H1 (cell line): ENCODE results near the gene TMEM185A.

Experiments
- GABPA ChIP-seq: IDR thresholded peaks from 2 replicates; pipeline ENCODE4 v1.6.1; 2011; ENCODE audit warnings: mild to moderate bottlenecking, low read length, moderate library complexity, borderline replicate concordance; ENCODE audit not compliant: insufficient read depth
- NRF1 ChIP-seq: IDR thresholded peaks from 2 replicates; pipeline ENCODE4 v1.6.1; 2011; ENCODE audit warnings: mild to moderate bottlenecking, low read depth, low read length, improper control_type of control experiment
- POLR2A ChIP-seq, 2 experiments: IDR thresholded peaks; 1 replicate in 1 of 2; 2 replicates in 1 of 2; pipeline ENCODE4 v1.6.1; 2011; ENCODE audit warnings: low read depth in 2 of 2, low read length in 2 of 2, mild to moderate bottlenecking in 2 of 2; ENCODE audit errors: control extremely low read depth in 1 of 2
- SP1 ChIP-seq: IDR thresholded peaks from 2 replicates; pipeline ENCODE4 v1.6.1; 2011; ENCODE audit warnings: low read depth, low read length
- SP4 ChIP-seq: IDR thresholded peaks from 2 replicates; pipeline ENCODE4 v1.6.1; 2012; ENCODE audit warnings: low read length, inconsistent platforms
- YY1 ChIP-seq: IDR thresholded peaks from 2 replicates; pipeline ENCODE4 v1.6.1; 2011; ENCODE audit warnings: low read depth, mild to moderate bottlenecking, low read length
- ZNF274 ChIP-seq: IDR thresholded peaks from 2 replicates; pipeline ENCODE4 v1.7.0; 2012; ENCODE audit warnings: low read length, borderline replicate concordance; ENCODE audit errors: extremely low read depth
- TF ChIP-seq, protein P1 (sequence below), 3 experiments: IDR thresholded peaks; 1 replicate in 2 of 3; 2 replicates in 1 of 3; pipeline versions ENCODE4 v1.5.1 to v1.6.1; 2011; ENCODE audit warnings: low read length in 3 of 3, mild to moderate bottlenecking in 3 of 3, inconsistent platforms in 2 of 3, low read depth in 1 of 3, moderate library complexity in 1 of 3; ENCODE audit not compliant: insufficient read depth in 1 of 3; ENCODE audit errors: control extremely low read depth in 1 of 3

DNA sequence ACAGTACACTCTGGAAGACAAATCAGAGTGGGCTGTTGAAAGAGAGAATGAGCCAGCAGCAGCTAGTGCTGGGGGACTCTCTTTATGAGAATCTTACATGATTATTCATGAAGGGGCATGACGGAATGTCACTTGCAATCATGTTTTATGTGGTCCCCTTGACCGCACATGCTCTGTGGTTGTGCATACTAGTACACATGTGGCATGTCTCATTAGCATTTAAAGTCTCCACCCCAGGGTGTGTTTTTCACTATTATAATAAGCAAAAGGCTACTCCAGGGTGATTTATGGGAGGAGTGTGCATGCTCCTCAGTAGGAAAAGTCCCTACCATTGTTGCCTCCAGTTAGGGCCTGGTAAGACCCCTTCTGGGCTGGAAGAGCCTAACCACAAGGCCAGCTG is 49.6 kb upstream of the TMEM185A start:
- TF ChIP-seq SP1 (no peak), NRF1 (no peak), POLR2A (IDR thresholded peaks at IDR 0.05; ENCODE audit: control extremely low read depth in 1 of 2, low read depth in 2 of 2, low read length in 2 of 2) (no peak), YY1 (no peak), GABPA (no peak), ZNF274 (no peak), SP4 (no peak)
- TF ChIP-seq, protein P1, sequence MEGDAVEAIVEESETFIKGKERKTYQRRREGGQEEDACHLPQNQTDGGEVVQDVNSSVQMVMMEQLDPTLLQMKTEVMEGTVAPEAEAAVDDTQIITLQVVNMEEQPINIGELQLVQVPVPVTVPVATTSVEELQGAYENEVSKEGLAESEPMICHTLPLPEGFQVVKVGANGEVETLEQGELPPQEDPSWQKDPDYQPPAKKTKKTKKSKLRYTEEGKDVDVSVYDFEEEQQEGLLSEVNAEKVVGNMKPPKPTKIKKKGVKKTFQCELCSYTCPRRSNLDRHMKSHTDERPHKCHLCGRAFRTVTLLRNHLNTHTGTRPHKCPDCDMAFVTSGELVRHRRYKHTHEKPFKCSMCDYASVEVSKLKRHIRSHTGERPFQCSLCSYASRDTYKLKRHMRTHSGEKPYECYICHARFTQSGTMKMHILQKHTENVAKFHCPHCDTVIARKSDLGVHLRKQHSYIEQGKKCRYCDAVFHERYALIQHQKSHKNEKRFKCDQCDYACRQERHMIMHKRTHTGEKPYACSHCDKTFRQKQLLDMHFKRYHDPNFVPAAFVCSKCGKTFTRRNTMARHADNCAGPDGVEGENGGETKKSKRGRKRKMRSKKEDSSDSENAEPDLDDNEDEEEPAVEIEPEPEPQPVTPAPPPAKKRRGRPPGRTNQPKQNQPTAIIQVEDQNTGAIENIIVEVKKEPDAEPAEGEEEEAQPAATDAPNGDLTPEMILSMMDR (IDR thresholded peaks at IDR 0.05; ENCODE audit: control extremely low read depth in 1 of 3, insufficient read depth in 1 of 3, low read depth in 1 of 3, low read length in 3 of 3) = no peak
